Measurements from ENCODE around the gene MGAM2.

The MGAM2 gene

GRCh38 chr7:142125256-142125955 lies 13.9 kb downstream of the MGAM2 start:
- Histone ChIP-seq H3K9ac (ENCODE audit: low read depth, low read length) (no peak overlapping the region), H3K4me1 (ENCODE audit: control insufficient read depth, insufficient read depth, low read length) (peaks cover 2% of the 10 kb centered on the region), H3K4me3 (ENCODE audit: low read depth, low read length) (no peak overlapping the region), H3K9me3 (ENCODE audit: control insufficient read depth, insufficient read depth, low read length) (no peaks in the 10 kb centered on the region), H3K36me3 (ENCODE audit: control insufficient read depth, insufficient read depth, low read length) (no peaks in the 10 kb centered on the region), H3K27me3 (ENCODE audit: control insufficient read depth, insufficient read depth, low read length) (no peaks in the 10 kb centered on the region)

GRCh38 chr7:142130267-142130666 lies 18.7 kb downstream of the MGAM2 start:
- Histone ChIP-seq H3K4me3 (ENCODE audit: low read depth, low read length) (no peak overlapping the region), H3K27me3 (ENCODE audit: control insufficient read depth, insufficient read depth, low read length) (no peaks in the 10 kb centered on the region), H3K4me1 (ENCODE audit: control insufficient read depth, insufficient read depth, low read length) (no peaks in the 10 kb centered on the region), H3K9me3 (ENCODE audit: control insufficient read depth, insufficient read depth, low read length) (no peaks in the 10 kb centered on the region), H3K9ac (ENCODE audit: low read depth, low read length) (no peak overlapping the region), H3K36me3 (ENCODE audit: control insufficient read depth, insufficient read depth, low read length) (no peaks in the 10 kb centered on the region)

DNA sequence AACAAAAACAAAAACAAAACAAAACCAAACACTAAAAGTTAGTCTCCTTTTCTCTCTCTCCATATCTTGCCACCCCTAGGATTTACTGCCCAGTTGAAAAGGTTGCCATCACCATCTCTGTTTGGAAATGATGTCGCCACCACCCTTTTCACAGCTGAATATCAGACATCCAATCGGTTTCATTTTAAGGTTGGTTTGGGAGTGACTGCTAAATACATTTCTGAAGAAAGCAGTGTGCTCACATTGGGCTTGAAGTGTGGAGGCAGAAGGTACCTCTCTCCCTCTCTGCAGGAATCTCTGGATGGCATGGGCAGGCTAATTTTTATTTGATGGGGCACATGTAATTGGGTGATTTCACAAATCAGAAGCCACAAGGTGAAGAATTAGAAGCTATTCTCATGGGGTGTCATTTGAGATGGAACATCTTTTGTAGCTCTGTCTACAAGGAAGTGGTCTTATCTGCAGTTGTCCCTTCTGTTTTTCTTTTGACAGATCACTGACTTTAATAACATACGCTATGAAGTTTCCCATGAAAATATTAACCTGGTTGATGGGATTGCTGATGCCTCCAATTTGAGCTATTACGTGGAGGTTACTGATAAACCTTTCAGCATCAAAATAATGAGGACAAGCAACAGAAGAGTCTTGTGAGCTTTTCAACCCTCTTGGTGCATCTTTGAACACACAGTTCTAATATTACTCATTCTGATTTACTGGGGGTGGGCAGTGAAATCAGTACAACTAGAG lies 20.1 kb downstream of the MGAM2 start:
- H3K4me1 ChIP-seq (ENCODE audit: control insufficient read depth, insufficient read depth, low read length): no peaks in the 10 kb centered on the region
- no peaks in the 10 kb centered on the region for H3K9me3 ChIP-seq (ENCODE audit: control insufficient read depth, insufficient read depth, low read length)
- no peaks in the 10 kb centered on the region for H3K27me3 ChIP-seq (ENCODE audit: control insufficient read depth, insufficient read depth, low read length)
- no peak overlapping the region for H3K9ac ChIP-seq (ENCODE audit: low read depth, low read length)
- H3K4me3 ChIP-seq (ENCODE audit: low read depth, low read length): no peak overlapping the region
- H3K36me3 ChIP-seq (ENCODE audit: control insufficient read depth, insufficient read depth, low read length): no peaks in the 10 kb centered on the region

DNA sequence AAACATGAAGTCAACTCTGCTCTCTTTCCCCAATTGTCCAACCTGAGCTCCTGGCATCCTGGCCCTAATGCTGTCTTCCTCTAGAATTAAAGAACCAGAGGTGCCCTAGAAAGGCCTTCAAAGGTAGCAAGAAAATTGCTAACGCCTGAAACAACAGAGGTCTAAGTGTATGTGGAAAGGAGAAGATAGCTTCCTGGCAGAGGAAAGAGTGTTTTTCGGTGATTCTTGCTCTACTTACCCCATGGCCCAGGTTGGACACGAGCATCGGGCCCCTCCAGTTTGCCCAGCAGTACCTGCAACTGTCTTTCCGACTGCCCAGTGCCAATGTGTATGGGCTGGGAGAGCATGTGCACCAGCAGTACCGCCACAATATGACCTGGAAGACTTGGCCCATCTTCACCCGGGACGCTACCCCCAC lies 22.2 kb downstream of the MGAM2 start:
- no peaks in the 10 kb centered on the region for H3K4me1 ChIP-seq (ENCODE audit: control insufficient read depth, insufficient read depth, low read length)
- H3K9ac ChIP-seq (ENCODE audit: low read depth, low read length): no peak overlapping the region
- no peak overlapping the region for H3K4me3 ChIP-seq (ENCODE audit: low read depth, low read length)
- no peaks in the 10 kb centered on the region for H3K27me3 ChIP-seq (ENCODE audit: control insufficient read depth, insufficient read depth, low read length)
- H3K9me3 ChIP-seq (ENCODE audit: control insufficient read depth, insufficient read depth, low read length): no peaks in the 10 kb centered on the region
- H3K36me3 ChIP-seq (ENCODE audit: control insufficient read depth, insufficient read depth, low read length): no peaks in the 10 kb centered on the region

DNA sequence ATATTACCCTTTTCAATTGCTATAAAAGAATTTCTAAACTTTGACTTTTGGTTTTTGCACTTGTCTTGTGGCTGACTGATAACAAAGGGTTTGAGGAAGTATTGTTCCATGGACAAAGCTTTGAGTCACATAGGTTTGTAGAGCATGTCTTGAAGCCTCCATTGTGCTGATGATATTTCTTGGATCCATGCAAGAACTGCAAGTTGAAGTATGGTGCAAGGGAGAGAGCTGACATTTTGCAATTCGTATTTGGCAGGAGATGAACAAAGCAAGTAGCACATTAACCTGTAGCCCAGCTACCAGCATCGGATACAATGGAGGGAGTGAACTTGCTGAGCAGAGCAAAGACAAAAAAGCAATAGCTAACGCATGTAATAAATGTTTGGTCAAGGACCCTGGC lies 23.4 kb downstream of the MGAM2 start:
- Histone ChIP-seq H3K4me3 (ENCODE audit: low read depth, low read length) (no peak overlapping the region), H3K27me3 (ENCODE audit: control insufficient read depth, insufficient read depth, low read length) (no peaks in the 10 kb centered on the region), H3K36me3 (ENCODE audit: control insufficient read depth, insufficient read depth, low read length) (no peaks in the 10 kb centered on the region), H3K9me3 (ENCODE audit: control insufficient read depth, insufficient read depth, low read length) (no peaks in the 10 kb centered on the region), H3K9ac (ENCODE audit: low read depth, low read length) (no peak overlapping the region), H3K4me1 (ENCODE audit: control insufficient read depth, insufficient read depth, low read length) (no peaks in the 10 kb centered on the region)

DNA sequence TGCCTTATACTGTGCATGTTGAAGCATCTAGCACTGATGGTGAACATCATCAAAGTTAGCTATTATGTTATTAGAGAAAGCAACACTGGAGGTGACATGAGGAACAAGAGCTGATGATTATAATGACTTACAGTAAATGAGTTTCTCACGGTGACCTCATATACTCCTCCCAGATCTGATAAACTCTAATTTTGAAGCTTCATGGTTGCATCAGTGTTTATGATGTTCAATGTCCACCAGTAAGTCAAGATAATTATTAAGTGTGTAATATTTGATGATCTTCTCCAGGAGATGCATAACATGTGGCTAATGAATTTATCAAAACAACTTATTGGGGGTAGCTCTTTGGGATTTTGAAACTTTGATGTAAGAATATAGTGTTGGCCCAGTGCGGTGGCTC lies 27.5 kb downstream of the MGAM2 start:
- Histone ChIP-seq H3K4me1 (ENCODE audit: control insufficient read depth, insufficient read depth, low read length) (no peaks in the 10 kb centered on the region), H3K9ac (ENCODE audit: low read depth, low read length) (no peak overlapping the region), H3K9me3 (ENCODE audit: control insufficient read depth, insufficient read depth, low read length) (no peaks in the 10 kb centered on the region), H3K4me3 (ENCODE audit: low read depth, low read length) (no peak overlapping the region), H3K27me3 (ENCODE audit: control insufficient read depth, insufficient read depth, low read length) (no peaks in the 10 kb centered on the region), H3K36me3 (ENCODE audit: control insufficient read depth, insufficient read depth, low read length) (no peaks in the 10 kb centered on the region)

GRCh38 chr7:142139597-142140400 lies 28.3 kb downstream of the MGAM2 start:
- Histone ChIP-seq H3K36me3 (ENCODE audit: control insufficient read depth, insufficient read depth, low read length) (no peaks in the 10 kb centered on the region), H3K9ac (ENCODE audit: low read depth, low read length) (no peak overlapping the region), H3K4me1 (ENCODE audit: control insufficient read depth, insufficient read depth, low read length) (no peaks in the 10 kb centered on the region), H3K4me3 (ENCODE audit: low read depth, low read length) (no peak overlapping the region), H3K9me3 (ENCODE audit: control insufficient read depth, insufficient read depth, low read length) (no peaks in the 10 kb centered on the region), H3K27me3 (ENCODE audit: control insufficient read depth, insufficient read depth, low read length) (no peaks in the 10 kb centered on the region)

GRCh38 chr7:142140401-142140959 lies 29.0 kb downstream of the MGAM2 start:
- H3K27me3 ChIP-seq (ENCODE audit: control insufficient read depth, insufficient read depth, low read length): no peaks in the 10 kb centered on the region
- H3K4me3 ChIP-seq (ENCODE audit: low read depth, low read length): no peak overlapping the region
- H3K9ac ChIP-seq (ENCODE audit: low read depth, low read length): no peak overlapping the region
- H3K36me3 ChIP-seq (ENCODE audit: control insufficient read depth, insufficient read depth, low read length): no peaks in the 10 kb centered on the region
- H3K4me1 ChIP-seq (ENCODE audit: control insufficient read depth, insufficient read depth, low read length): no peaks in the 10 kb centered on the region
- H3K9me3 ChIP-seq (ENCODE audit: control insufficient read depth, insufficient read depth, low read length): no peaks in the 10 kb centered on the region

DNA sequence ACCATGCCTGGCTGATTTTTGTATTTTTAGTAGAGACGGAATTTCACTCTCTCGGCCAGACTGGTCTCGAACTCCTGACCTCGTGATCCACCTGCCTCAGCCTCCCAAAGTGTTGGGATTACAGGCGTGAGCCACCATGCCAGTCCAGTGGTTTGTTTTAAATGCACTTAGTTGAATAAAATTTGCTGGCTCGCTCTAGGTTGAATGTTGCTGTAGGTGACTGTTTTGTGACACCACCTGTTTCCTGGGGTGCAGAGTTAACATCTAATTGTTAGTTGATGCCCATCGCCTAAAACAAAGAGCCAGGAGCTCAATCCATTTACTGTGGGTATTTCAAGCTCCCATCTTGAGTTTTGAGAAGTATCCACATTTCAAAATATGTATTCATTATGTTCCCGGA lies 31.2 kb downstream of the MGAM2 start:
- no peak overlapping the region for H3K9ac ChIP-seq (ENCODE audit: low read depth, low read length)
- no peaks in the 10 kb centered on the region for H3K27me3 ChIP-seq (ENCODE audit: control insufficient read depth, insufficient read depth, low read length)
- H3K4me3 ChIP-seq (ENCODE audit: low read depth, low read length): no peak overlapping the region
- peaks cover 8% of the 10 kb centered on the region for H3K4me1 ChIP-seq (ENCODE audit: control insufficient read depth, insufficient read depth, low read length)
- no peaks in the 10 kb centered on the region for H3K9me3 ChIP-seq (ENCODE audit: control insufficient read depth, insufficient read depth, low read length)
- H3K36me3 ChIP-seq (ENCODE audit: control insufficient read depth, insufficient read depth, low read length): no peaks in the 10 kb centered on the region

DNA sequence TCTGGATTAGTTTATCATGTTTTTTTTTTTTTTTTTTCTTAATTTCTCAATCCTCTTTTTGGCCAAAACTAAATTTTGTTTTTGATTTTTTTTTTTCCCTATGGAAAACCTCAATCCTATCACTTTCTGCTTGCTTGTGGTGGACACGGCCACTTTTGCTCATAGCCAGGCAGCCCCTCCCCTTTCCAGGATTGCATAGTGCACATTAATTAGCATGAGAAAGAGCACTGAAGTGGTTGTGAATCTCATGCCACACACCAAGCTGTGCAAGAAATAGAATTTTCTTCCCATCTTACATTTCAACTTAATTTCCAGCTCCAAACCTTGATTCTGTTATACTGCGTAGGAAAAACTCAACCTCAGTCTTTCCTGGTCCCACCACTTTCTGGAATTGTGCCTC lies 34.6 kb downstream of the MGAM2 start:
- H3K27me3 ChIP-seq (ENCODE audit: control insufficient read depth, insufficient read depth, low read length): no peaks in the 10 kb centered on the region
- H3K36me3 ChIP-seq (ENCODE audit: control insufficient read depth, insufficient read depth, low read length): no peaks in the 10 kb centered on the region
- H3K4me1 ChIP-seq (ENCODE audit: control insufficient read depth, insufficient read depth, low read length): peaks cover 8% of the 10 kb centered on the region
- no peaks in the 10 kb centered on the region for H3K9me3 ChIP-seq (ENCODE audit: control insufficient read depth, insufficient read depth, low read length)
- no peak overlapping the region for H3K4me3 ChIP-seq (ENCODE audit: low read depth, low read length)
- H3K9ac ChIP-seq (ENCODE audit: low read depth, low read length): no peak overlapping the region

- Histone ChIP-seq H3K4me1 (ENCODE audit: control insufficient read depth, insufficient read depth, low read length) (peaks cover 8% of the 10 kb centered on the region), H3K9ac (ENCODE audit: low read depth, low read length) (no peak overlapping the region), H3K4me3 (ENCODE audit: low read depth, low read length) (no peak overlapping the region), H3K36me3 (ENCODE audit: control insufficient read depth, insufficient read depth, low read length) (no peaks in the 10 kb centered on the region), H3K27me3 (ENCODE audit: control insufficient read depth, insufficient read depth, low read length) (no peaks in the 10 kb centered on the region), H3K9me3 (ENCODE audit: control insufficient read depth, insufficient read depth, low read length) (no peaks in the 10 kb centered on the region)
Measured at GRCh38 chr7:142150356-142150755, 38.8 kb downstream of the MGAM2 start.
